ENCODE data around the gene PDE7B. TPM values are rescaled to one million over a fixed set of nuclear protein-coding genes. Genes with fewer than 3 reads are reported as not detected.

The PDE7B gene
- total RNA-seq, 1 donor from 2014 or later = 0.05 TPM

GRCh38 chr6:136038531-136038930 lies 187.0 kb downstream of the PDE7B start:
- no peak overlapping the region for H3K4me3 Mint-ChIP-seq (ENCODE audit: unreplicated experiment)
- DNase-seq (ENCODE audit: low spot score) = no peak
- H3K36me3 Mint-ChIP-seq (ENCODE audit: low read depth) = no peaks in the 10 kb centered on the region
- peaks cover 31% of the 10 kb centered on the region for H3K4me1 Mint-ChIP-seq (ENCODE audit: low read depth)
- no peaks in the 10 kb centered on the region for H3K9me3 Mint-ChIP-seq (ENCODE audit: low read depth)
- TF ChIP-seq, protein P1, sequence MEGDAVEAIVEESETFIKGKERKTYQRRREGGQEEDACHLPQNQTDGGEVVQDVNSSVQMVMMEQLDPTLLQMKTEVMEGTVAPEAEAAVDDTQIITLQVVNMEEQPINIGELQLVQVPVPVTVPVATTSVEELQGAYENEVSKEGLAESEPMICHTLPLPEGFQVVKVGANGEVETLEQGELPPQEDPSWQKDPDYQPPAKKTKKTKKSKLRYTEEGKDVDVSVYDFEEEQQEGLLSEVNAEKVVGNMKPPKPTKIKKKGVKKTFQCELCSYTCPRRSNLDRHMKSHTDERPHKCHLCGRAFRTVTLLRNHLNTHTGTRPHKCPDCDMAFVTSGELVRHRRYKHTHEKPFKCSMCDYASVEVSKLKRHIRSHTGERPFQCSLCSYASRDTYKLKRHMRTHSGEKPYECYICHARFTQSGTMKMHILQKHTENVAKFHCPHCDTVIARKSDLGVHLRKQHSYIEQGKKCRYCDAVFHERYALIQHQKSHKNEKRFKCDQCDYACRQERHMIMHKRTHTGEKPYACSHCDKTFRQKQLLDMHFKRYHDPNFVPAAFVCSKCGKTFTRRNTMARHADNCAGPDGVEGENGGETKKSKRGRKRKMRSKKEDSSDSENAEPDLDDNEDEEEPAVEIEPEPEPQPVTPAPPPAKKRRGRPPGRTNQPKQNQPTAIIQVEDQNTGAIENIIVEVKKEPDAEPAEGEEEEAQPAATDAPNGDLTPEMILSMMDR (IDR thresholded peaks at IDR 0.05) = no peak
- no peaks in the 10 kb centered on the region for H3K27me3 Mint-ChIP-seq (ENCODE audit: low read depth)
- no peak overlapping the region for H3K27ac Mint-ChIP-seq (ENCODE audit: unreplicated experiment)

GRCh38 chr6:136039185-136039584 lies 187.7 kb downstream of the PDE7B start:
- H3K4me1 Mint-ChIP-seq (ENCODE audit: low read depth) = peaks cover 31% of the 10 kb centered on the region
- TF ChIP-seq, protein P1 (IDR thresholded peaks at IDR 0.05) = no peak
- no peak for DNase-seq (ENCODE audit: low spot score)
- H3K4me3 Mint-ChIP-seq (ENCODE audit: unreplicated experiment) = no peak overlapping the region
- no peaks in the 10 kb centered on the region for H3K27me3 Mint-ChIP-seq (ENCODE audit: low read depth)
- H3K27ac Mint-ChIP-seq (ENCODE audit: unreplicated experiment) = no peak overlapping the region
- H3K9me3 Mint-ChIP-seq (ENCODE audit: low read depth) = no peaks in the 10 kb centered on the region
- no peaks in the 10 kb centered on the region for H3K36me3 Mint-ChIP-seq (ENCODE audit: low read depth)

GRCh38 chr6:136050475-136050874 lies 199.0 kb downstream of the PDE7B start:
- TF ChIP-seq, protein P1 (IDR thresholded peaks at IDR 0.05) = no peak
- H3K9me3 Mint-ChIP-seq (ENCODE audit: low read depth) = no peaks in the 10 kb centered on the region
- no peak overlapping the region for H3K4me3 Mint-ChIP-seq (ENCODE audit: unreplicated experiment)
- H3K27ac Mint-ChIP-seq (ENCODE audit: unreplicated experiment) = no peak overlapping the region
- H3K27me3 Mint-ChIP-seq (ENCODE audit: low read depth) = no peaks in the 10 kb centered on the region
- no peaks in the 10 kb centered on the region for H3K36me3 Mint-ChIP-seq (ENCODE audit: low read depth)
- no peak for DNase-seq (ENCODE audit: low spot score)
- peaks cover 10% of the 10 kb centered on the region for H3K4me1 Mint-ChIP-seq (ENCODE audit: low read depth)

DNA sequence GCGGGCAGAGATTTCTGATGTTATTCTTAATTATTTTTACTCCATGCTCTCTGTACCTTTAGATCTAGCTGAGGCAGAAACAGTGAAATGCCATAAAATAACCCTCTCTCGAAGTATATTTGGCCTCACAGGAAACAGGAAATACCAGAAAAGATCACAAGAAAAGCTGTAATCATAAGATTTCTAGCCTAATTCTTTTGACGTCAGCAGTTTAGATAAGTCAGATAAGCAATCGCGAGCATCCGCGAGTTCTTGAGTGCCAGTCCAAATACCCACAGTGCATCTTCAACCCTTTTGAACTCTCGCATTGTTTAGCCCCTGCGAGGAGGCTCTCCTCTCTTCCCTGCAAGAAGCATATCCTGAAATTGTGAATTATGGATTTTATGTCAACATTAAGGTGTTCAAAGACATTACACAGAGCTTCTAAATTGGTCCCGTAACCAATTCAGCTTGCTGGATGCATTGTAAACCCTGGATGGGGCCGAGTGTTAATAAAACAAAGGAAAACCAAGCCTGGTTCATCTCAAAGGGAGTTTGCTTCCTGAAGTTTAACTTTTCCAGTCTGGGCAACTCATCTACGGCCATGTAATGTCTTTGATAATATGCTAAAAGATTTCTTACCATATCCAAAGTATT lies 199.8 kb downstream of the PDE7B start:
- TF ChIP-seq, protein P1 (IDR thresholded peaks at IDR 0.05) = no peak
- DNase-seq (ENCODE audit: low spot score) = no peak
- no peak overlapping the region for H3K4me3 Mint-ChIP-seq (ENCODE audit: unreplicated experiment)

DNA sequence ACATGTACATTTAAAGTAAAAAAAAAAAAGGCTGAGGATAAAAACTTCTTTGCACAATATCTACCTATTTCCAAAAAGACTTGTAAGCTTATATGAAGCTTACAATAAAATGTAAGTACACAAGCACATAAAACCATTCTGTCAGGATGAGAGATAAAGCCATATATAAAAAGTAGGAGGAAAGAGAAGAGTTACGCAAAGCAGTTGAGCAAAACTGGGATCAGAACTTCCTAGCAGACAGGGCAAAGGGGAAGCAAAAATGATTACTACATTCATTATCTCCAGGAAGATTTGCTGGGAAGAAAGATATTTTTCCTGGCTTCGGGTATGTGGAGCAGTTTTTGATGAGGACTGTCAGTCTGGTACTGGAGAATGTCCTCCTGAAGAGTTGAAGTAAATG lies 200.5 kb downstream of the PDE7B start:
- no peak for DNase-seq (ENCODE audit: low spot score)
- no peaks in the 10 kb centered on the region for H3K36me3 Mint-ChIP-seq (ENCODE audit: low read depth)
- no peak overlapping the region for H3K4me3 Mint-ChIP-seq (ENCODE audit: unreplicated experiment)
- H3K27ac Mint-ChIP-seq (ENCODE audit: unreplicated experiment) = no peak overlapping the region
- H3K4me1 Mint-ChIP-seq (ENCODE audit: low read depth) = peaks cover 10% of the 10 kb centered on the region
- H3K27me3 Mint-ChIP-seq (ENCODE audit: low read depth) = no peaks in the 10 kb centered on the region
- H3K9me3 Mint-ChIP-seq (ENCODE audit: low read depth) = no peaks in the 10 kb centered on the region
- TF ChIP-seq, protein P1 (IDR thresholded peaks at IDR 0.05) = no peak

More for the DNA sequence above, 199.8 kb downstream of the PDE7B start:
- H3K9me3 Mint-ChIP-seq (ENCODE audit: low read depth) = no peaks in the 10 kb centered on the region
- no peaks in the 10 kb centered on the region for H3K27me3 Mint-ChIP-seq (ENCODE audit: low read depth)
- peaks cover 10% of the 10 kb centered on the region for H3K4me1 Mint-ChIP-seq (ENCODE audit: low read depth)
- no peak overlapping the region for H3K27ac Mint-ChIP-seq (ENCODE audit: unreplicated experiment)
- H3K36me3 Mint-ChIP-seq (ENCODE audit: low read depth) = no peaks in the 10 kb centered on the region
